H9 (cell line): ENCODE measurements around the gene SEMA5A. TPM values are rescaled to one million over a fixed set of nuclear protein-coding genes. Genes with fewer than 3 reads are reported as not detected.

Experiments
- DNase-seq: peaks from one replicate; pipeline ENCODE4 v3.0.0-alpha.2; 2017
- H2AFZ ChIP-seq: one replicate; pipeline ENCODE4 v1.6.1; 2013; ENCODE audit warnings: mild to moderate bottlenecking, low read length, control low read depth, moderate library complexity
- H2AK5ac ChIP-seq: 2 replicates; pipeline ENCODE4 v1.6.1; 2013; ENCODE audit warnings: low read length, control low read depth, mixed read lengths; ENCODE audit not compliant: insufficient read length
- H2BK120ac ChIP-seq: one replicate; pipeline ENCODE4 v1.6.1; 2013; ENCODE audit warnings: low read depth, mild to moderate bottlenecking, low read length, control low read depth, inconsistent platforms; ENCODE audit not compliant: poor library complexity, severe bottlenecking
- H2BK12ac ChIP-seq: 2 replicates; pipeline ENCODE4 v1.6.1; 2013; ENCODE audit warnings: low read length, control low read depth, mixed read lengths, low read depth; ENCODE audit not compliant: insufficient read length
- H2BK15ac ChIP-seq: 2 replicates; pipeline ENCODE4 v1.6.1; 2013; ENCODE audit warnings: low read depth, low read length, control low read depth
- H2BK20ac ChIP-seq: one replicate; pipeline ENCODE4 v1.6.1; 2013; ENCODE audit warnings: low read depth, mild to moderate bottlenecking, low read length, control low read depth, inconsistent platforms; ENCODE audit not compliant: poor library complexity, severe bottlenecking
- H2BK5ac ChIP-seq: 2 replicates; pipeline ENCODE4 v1.6.1; 2013; ENCODE audit warnings: low read length, control low read depth, mixed read lengths; ENCODE audit not compliant: insufficient read length
- H3K14ac ChIP-seq: 2 replicates; pipeline ENCODE4 v1.6.1; 2013; ENCODE audit warnings: low read length, control low read depth; ENCODE audit not compliant: insufficient read depth
- H3K18ac ChIP-seq: 2 replicates; pipeline ENCODE4 v1.6.1; 2013; ENCODE audit warnings: low read depth, mild to moderate bottlenecking, mixed read lengths, low read length, control low read depth; ENCODE audit not compliant: insufficient read length
- H3K23ac ChIP-seq: 2 replicates; pipeline ENCODE4 v1.6.1; 2013; ENCODE audit warnings: low read length, control low read depth, mixed read lengths, low read depth; ENCODE audit not compliant: insufficient read length
- H3K23me2 ChIP-seq: 2 replicates; pipeline ENCODE4 v1.6.1; 2013; ENCODE audit warnings: low read depth, mild to moderate bottlenecking, mixed read lengths, low read length, control low read depth; ENCODE audit not compliant: insufficient read length, poor library complexity, severe bottlenecking
- H3K27ac ChIP-seq: 2 replicates; pipeline ENCODE4 v1.5.1; 2013; ENCODE audit warnings: low read length, control low read depth, mixed read lengths, low read depth; ENCODE audit not compliant: insufficient read length
- H3K27me3 ChIP-seq: 2 replicates; pipeline ENCODE4 v1.6.1; 2013; ENCODE audit warnings: low read length, control low read depth, inconsistent platforms; ENCODE audit not compliant: insufficient read depth
- H3K4ac ChIP-seq: 2 replicates; pipeline ENCODE4 v1.6.1; 2013; ENCODE audit warnings: low read depth, mild to moderate bottlenecking, control low read depth, inconsistent platforms, low read length, moderate library complexity
- H3K4me1 ChIP-seq: 2 replicates; pipeline ENCODE4 v1.6.1; 2013; ENCODE audit warnings: low read length, control low read depth, inconsistent platforms; ENCODE audit not compliant: insufficient read depth
- H3K4me2 ChIP-seq: 2 replicates; pipeline ENCODE4 v1.6.1; 2013; ENCODE audit warnings: low read length, control low read depth, mixed read lengths; ENCODE audit not compliant: insufficient read length, insufficient read depth
- H3K56ac ChIP-seq: 2 replicates; pipeline ENCODE4 v1.6.1; 2013; ENCODE audit warnings: low read depth, mild to moderate bottlenecking, mixed read lengths, low read length, control low read depth; ENCODE audit not compliant: insufficient read length
- H3K79me1 ChIP-seq: 2 replicates; pipeline ENCODE4 v1.6.1; 2013; ENCODE audit warnings: low read depth, mild to moderate bottlenecking, moderate library complexity, low read length, control low read depth, inconsistent platforms; ENCODE audit not compliant: insufficient read depth, poor library complexity, severe bottlenecking
- H3K79me2 ChIP-seq: 2 replicates; pipeline ENCODE4 v1.6.1; 2013; ENCODE audit warnings: low read length, control low read depth, inconsistent platforms; ENCODE audit not compliant: insufficient read depth
- H3K9ac ChIP-seq: 2 replicates; pipeline ENCODE4 v1.6.1; 2013; ENCODE audit warnings: low read length, control low read depth, mixed read lengths; ENCODE audit not compliant: insufficient read length; ENCODE audit errors: extremely low read depth
- H3K9me3 ChIP-seq: one replicate; pipeline ENCODE4 v1.6.1; 2013; ENCODE audit warnings: low read depth, low read length, inconsistent platforms; ENCODE audit not compliant: control insufficient read depth
- H3T11ph ChIP-seq: one replicate; pipeline ENCODE4 v1.6.1; 2013; ENCODE audit warnings: mild to moderate bottlenecking, low read length, control low read depth, inconsistent platforms
- H4K20me1 ChIP-seq: one replicate; pipeline ENCODE4 v1.6.1; 2013; ENCODE audit not compliant: control insufficient read depth, insufficient read length, insufficient read depth
- H4K5ac ChIP-seq: 2 replicates; pipeline ENCODE4 v1.6.1; 2013; ENCODE audit warnings: low read depth, mild to moderate bottlenecking, mixed read lengths, low read length, control low read depth; ENCODE audit not compliant: insufficient read length
- H4K8ac ChIP-seq: replicated peaks from 2 replicates; pipeline ENCODE4 v1.6.1; 2013; ENCODE audit warnings: low read length, control low read depth, mixed read lengths, low read depth; ENCODE audit not compliant: insufficient read length
- H4K91ac ChIP-seq: 2 replicates; pipeline ENCODE4 v1.6.1; 2013; ENCODE audit warnings: low read depth, mild to moderate bottlenecking, moderate library complexity, mixed read lengths, low read length, control low read depth; ENCODE audit not compliant: insufficient read length
- H3K27ac Mint-ChIP-seq, 3 experiments: 2 replicates in 2 of 3; 3 replicates in 1 of 3; pipeline ENCODE4 v1.8.0; 2020 to 2021; ENCODE audit warnings: mixed read lengths in 3 of 3, mild to moderate bottlenecking in 1 of 3, moderate library complexity in 1 of 3
- H3K27me3 Mint-ChIP-seq: 2 replicates; pipeline ENCODE4 v1.8.0; 2021; ENCODE audit warnings: low read depth, mild to moderate bottlenecking, moderate library complexity, mixed read lengths
- H3K36me3 Mint-ChIP-seq, 3 experiments: 2 replicates in 2 of 3; 3 replicates in 1 of 3; pipeline ENCODE4 v1.8.0; 2020 to 2021; ENCODE audit warnings: low read depth in 3 of 3, mixed read lengths in 3 of 3; ENCODE audit not compliant: insufficient read depth in 1 of 3
- H3K4me1 Mint-ChIP-seq, 2 experiments: 2 replicates each; pipeline ENCODE4 v1.8.0; 2020; ENCODE audit warnings: mixed read lengths in 2 of 2
- H3K4me3 Mint-ChIP-seq, 2 experiments: 2 replicates in 1 of 2; 3 replicates in 1 of 2; pipeline ENCODE4 v1.8.0; 2020 to 2021; ENCODE audit warnings: mild to moderate bottlenecking in 2 of 2, mixed read lengths in 2 of 2, moderate library complexity in 1 of 2
- H3K9me3 Mint-ChIP-seq, 2 experiments: 2 replicates in 1 of 2; 3 replicates in 1 of 2; pipeline ENCODE4 v1.8.0; 2020; ENCODE audit warnings: mild to moderate bottlenecking in 2 of 2, mixed read lengths in 2 of 2, moderate library complexity in 1 of 2
- WGBS: extraction: QIAGEN DNeasy Blood & Tissue Kit; methylation state at CpG from one replicate; pipeline ENCODE4 v1.1.7; 2013; ENCODE audit warnings: missing lambda C conversion rate, low lambda C conversion rate, mixed read lengths; ENCODE audit not compliant: insufficient read length; ENCODE audit errors: extremely low coverage; 5-methylcytosine and 5-hydroxymethylcytosine counted together
- total RNA-seq: library from RNA; stranded (reverse); gene quantifications from 2 replicates; pipeline ENCODE4 v1.2.1, GENCODE V29; 2021
- TF ChIP-seq, protein P1 (sequence below): fragments of 200-600 bp; sonication (generic); conservative IDR thresholded peaks from 3 replicates; pipeline ENCODE4 v1.8.0; 2021; ENCODE audit warnings: antibody characterized with exemption, mild to moderate bottlenecking

SEMA5A gene
- total RNA-seq, 1 experiment from 2014 or later, result 4.3 TPM

GRCh38 chr5:9342161-9342787, 203.6 kb downstream of the SEMA5A start:
- Histone ChIP-seq H3K27ac (no peak overlapping the region), H2AK5ac (no peak overlapping the region), H3T11ph (no peak overlapping the region), H3K27me3 (no peaks in the 10 kb centered on the region), H3K79me1 (no peaks in the 10 kb centered on the region), H4K91ac (no peak overlapping the region), H2AFZ (no peak overlapping the region), H2BK12ac (no peak overlapping the region), H3K9me3 (no peaks in the 10 kb centered on the region), H3K23ac (no peak overlapping the region), H3K18ac (no peak overlapping the region), H2BK20ac (no peak overlapping the region), H3K79me2 (no peaks in the 10 kb centered on the region), H3K9ac (no peak overlapping the region), H2BK5ac (no peak overlapping the region), H3K14ac (no peak overlapping the region), H3K56ac (no peak overlapping the region), H3K23me2 (no peaks in the 10 kb centered on the region), H4K5ac (no peak overlapping the region), H4K20me1 (no peaks in the 10 kb centered on the region), H2BK15ac (no peak overlapping the region), H2BK120ac (no peak overlapping the region), H4K8ac (no peak overlapping the region), H3K4ac (no peak overlapping the region), H3K4me2 (no peak overlapping the region), H3K4me1 (no peaks in the 10 kb centered on the region)
- no peak overlapping the region for H3K27ac Mint-ChIP-seq
- peaks cover 2 to 6% (median 4%) of the 10 kb centered on the region in 3 experiments; a peak in 4 of 7 replicates for H3K36me3 Mint-ChIP-seq
- no CpG with 5 or more reads among the region's 6 CpGs for WGBS
- TF ChIP-seq, protein P1, sequence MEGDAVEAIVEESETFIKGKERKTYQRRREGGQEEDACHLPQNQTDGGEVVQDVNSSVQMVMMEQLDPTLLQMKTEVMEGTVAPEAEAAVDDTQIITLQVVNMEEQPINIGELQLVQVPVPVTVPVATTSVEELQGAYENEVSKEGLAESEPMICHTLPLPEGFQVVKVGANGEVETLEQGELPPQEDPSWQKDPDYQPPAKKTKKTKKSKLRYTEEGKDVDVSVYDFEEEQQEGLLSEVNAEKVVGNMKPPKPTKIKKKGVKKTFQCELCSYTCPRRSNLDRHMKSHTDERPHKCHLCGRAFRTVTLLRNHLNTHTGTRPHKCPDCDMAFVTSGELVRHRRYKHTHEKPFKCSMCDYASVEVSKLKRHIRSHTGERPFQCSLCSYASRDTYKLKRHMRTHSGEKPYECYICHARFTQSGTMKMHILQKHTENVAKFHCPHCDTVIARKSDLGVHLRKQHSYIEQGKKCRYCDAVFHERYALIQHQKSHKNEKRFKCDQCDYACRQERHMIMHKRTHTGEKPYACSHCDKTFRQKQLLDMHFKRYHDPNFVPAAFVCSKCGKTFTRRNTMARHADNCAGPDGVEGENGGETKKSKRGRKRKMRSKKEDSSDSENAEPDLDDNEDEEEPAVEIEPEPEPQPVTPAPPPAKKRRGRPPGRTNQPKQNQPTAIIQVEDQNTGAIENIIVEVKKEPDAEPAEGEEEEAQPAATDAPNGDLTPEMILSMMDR, result no peak
- H3K4me3 Mint-ChIP-seq, result no peak overlapping the region
- H3K27me3 Mint-ChIP-seq, result no peaks in the 10 kb centered on the region; the same call in 1 of the 2 replicates
- DNase-seq, result no peak
- H3K9me3 Mint-ChIP-seq, result peaks cover 0 to 2% of the 10 kb centered on the region in 2 experiments; a peak in 2 of 5 replicates
- 0 out of 4 replicates have a peak, but pooled peaks cover 0 to 2% of the 10 kb centered on the region in 2 experiments for H3K4me1 Mint-ChIP-seq
